AG09319 (cell line): ENCODE data around the gene PGGHG.

ENCODE experiments used
- DNase-seq: peaks from one replicate; pipeline ENCODE4 v3.0.0-alpha.2; 2010; ENCODE audit warnings: low read depth; ENCODE audit errors: extremely low read depth
- CTCF ChIP-seq: IDR thresholded peaks from 2 replicates; pipeline ENCODE4 v1.5.1; 2011; ENCODE audit warnings: low read depth, mild to moderate bottlenecking, inconsistent platforms, low read length, moderate library complexity

Gene PGGHG

GRCh38 chr11:257766-258493, 31.0 kb upstream of the PGGHG start:
- TF ChIP-seq CTCF = no peak
- no peak for DNase-seq

DNA sequence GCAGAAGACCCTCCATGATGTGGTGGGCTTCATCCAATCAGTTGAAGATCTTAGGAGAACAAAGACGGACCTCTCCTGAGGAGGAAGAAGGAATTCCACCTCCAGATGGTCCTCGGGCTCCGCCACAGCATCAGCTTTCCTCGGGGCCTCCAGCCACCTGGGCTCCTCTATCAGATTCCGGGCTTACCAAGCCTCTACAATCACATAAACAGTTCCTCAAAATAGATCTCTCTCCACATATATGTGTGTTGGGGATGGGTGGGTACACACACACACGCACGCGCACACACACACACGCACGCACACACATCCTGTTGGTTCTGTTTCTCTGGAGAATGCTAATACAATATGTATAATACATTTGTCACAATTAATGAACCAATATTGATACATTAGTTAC, 29.5 kb upstream of the PGGHG start:
- TF ChIP-seq CTCF = no peak

DNA sequence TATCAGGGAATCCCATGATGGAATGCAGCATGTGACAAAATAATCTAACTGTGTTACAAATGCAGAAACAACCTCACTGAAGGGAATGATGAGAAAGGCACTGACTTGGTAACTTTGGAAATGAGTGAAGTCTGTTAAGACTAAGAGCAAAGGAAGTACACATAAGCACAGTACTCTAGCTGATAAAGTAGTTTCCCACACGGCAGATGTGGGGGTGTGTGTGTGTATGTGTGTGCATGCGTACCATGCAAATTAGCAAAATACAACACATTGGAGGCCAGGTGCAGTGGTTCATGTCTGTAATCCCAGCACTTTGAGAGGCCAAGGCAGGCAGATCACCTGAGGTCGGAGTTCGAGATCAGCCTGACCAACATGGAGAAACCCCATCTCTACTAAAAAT, 27.3 kb upstream of the PGGHG start:
- DNase-seq = no peak
- TF ChIP-seq CTCF = no peak

More for the DNA sequence above, 29.5 kb upstream of the PGGHG start:
- DNase-seq = no peak

DNA sequence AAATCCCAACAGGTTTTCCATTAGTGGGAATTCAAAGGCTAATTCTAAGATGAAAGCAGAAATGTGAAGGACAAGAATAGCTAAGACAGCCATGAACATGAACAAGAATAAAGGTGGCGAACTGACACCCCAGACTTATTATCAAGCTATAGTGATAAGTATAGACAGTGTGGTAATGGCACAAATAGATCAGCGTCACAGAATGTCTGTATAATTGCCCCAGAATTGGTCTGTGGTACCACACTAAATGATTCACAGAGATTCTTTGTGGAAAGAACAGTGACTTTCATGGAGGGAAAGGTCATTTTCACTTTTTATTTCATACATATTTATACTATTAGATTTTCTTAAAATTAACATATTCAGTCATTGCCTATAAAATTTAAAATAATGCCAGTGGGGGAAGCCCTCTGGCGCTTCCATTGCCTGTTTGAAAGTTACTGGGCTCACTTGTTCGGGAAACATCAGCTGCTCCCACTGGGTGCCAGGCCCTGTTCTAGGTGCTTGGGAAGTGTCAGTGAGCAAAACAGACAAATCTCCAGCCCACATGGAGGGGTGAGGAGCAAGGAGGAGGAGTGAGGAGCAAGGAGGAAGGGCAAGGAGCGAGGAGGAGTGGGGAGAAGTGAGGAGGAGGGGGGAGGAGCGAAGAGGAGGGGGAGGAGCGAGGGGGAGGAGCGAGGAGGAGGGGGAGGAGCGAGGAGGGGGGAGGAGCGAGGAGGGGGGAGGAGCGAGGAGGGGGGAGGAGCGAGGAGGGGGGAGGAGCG, 22.1 kb upstream of the PGGHG start:
- no peak for DNase-seq
- no peak for TF ChIP-seq CTCF

- no peak for DNase-seq
- TF ChIP-seq CTCF = no peak
Observed at GRCh38 chr11:267491-267994, 21.4 kb upstream of the PGGHG start.

DNA sequence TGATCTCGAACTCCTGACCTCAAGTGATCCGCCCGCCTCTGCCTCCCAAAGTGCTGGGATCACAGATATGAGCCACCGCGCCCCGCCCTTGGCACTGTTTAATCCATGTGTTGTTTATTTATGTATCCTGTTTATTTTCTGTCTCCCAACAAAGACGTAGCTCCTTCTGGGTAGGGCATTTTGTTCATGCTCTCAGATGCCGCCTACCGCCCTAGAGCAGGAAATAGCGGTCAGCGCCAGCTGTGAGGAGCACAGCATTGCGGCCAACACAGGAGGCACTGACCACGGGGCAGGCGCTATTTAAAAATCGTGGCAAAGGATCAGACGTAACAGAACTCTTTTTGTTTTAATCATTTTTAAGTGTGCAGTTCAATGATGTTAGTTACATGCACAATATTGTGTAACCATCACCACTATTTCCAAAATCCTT, 20.2 kb upstream of the PGGHG start:
- peak; percentile 41 for DNase-seq
- peak; percentile 36 for TF ChIP-seq CTCF

DNA sequence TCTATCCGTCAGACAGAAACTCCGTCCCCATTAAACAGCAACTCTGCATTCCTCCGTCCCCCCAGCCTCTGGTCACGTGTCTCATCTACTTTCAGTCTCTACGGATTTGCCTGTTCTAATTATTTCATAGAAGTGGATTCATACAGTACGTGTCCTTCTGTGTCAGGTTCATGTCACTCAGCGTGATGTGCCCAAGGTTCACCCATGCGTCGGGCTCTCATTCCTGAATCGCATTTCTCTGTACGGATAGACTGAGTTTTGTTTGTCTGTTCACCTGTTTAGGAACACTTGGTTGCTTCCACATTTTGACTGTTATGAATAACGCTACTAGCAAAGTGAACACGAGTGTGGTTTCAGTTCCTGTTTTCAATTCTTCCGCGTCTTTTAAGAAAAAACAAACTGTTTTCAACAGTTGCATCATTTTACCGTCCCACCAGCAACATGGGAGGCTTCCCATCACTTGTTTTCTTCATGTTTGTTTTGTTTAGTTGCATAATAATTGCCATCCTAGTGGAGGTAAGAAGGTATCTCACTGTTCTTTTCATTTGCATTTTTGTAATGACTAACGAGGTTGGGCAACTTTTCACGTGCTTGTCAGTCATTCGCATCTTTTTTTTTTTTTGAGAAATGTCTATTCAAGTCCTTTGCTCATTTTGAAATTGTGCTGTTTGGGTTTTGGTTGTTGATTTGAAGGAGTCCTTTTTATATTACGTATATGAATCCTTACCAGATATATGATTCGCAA, 19.6 kb upstream of the PGGHG start:
- DNase-seq = no peak
- no peak for TF ChIP-seq CTCF
